Stomach (tissue), 19 donors: ENCODE results near the gene CXCR6. TPM values are rescaled to one million over a fixed set of nuclear protein-coding genes. Genes with fewer than 3 reads are reported as not detected.

Experiments
- DNase-seq, 2 donors: peaks; one replicate each; pipeline versions ENCODE4 v3.0.0 to v3.0.0-alpha.2; 2013 to 2019
- H3K27ac ChIP-seq, 5 donors: fragments of 200-600 bp in 4 of 5; sonication (generic) in 4 of 5; one replicate each; pipeline ENCODE4 v1.5.1; 2013 to 2019; ENCODE audit warnings: mild to moderate bottlenecking in 1 of 5, moderate library complexity in 1 of 5
- H3K27me3 ChIP-seq, 3 donors: fragments of 200-600 bp; sonication (generic); one replicate each; pipeline ENCODE4 v1.5.1; 2017 to 2019; ENCODE audit warnings: mixed run types in 1 of 3
- H3K36me3 ChIP-seq, 4 donors: fragments of 200-600 bp; sonication (generic); 1 replicate in 3 of 4; 2 replicates in 1 of 4; pipeline ENCODE4 v1.5.1; 2016 to 2019
- H3K4me1 ChIP-seq, 4 donors: fragments of 200-600 bp; sonication (generic); one replicate each; pipeline ENCODE4 v1.5.1; 2016 to 2019
- H3K4me3 ChIP-seq, 4 donors: fragments of 200-600 bp; sonication (generic) in 3 of 4; one replicate each; pipeline ENCODE4 v1.5.1; 2016 to 2019; ENCODE audit warnings: mild to moderate bottlenecking in 1 of 4
- H3K9me3 ChIP-seq, 4 donors: fragments of 200-600 bp; sonication (generic); one replicate each; pipeline ENCODE4 v1.5.1; 2016 to 2019
- EP300 ChIP-seq: sonication (generic); formaldehyde crosslinking; IDR thresholded peaks from one replicate; pipeline ENCODE4 v1.6.1; 2017; ENCODE audit warnings: antibody characterized with exemption
- POLR2A ChIP-seq, 4 donors: fragments of 450-650 bp; IDR thresholded peaks; one replicate each; pipeline ENCODE4 v1.6.1; 2016; ENCODE audit warnings: antibody characterized with exemption in 4 of 4, control low read depth in 2 of 4, mild to moderate bottlenecking in 1 of 4, moderate library complexity in 1 of 4
- POLR2AphosphoS5 ChIP-seq, 3 donors: sonication (generic); formaldehyde crosslinking; IDR thresholded peaks; one replicate each; pipeline ENCODE4 v1.6.1; 2016; ENCODE audit warnings: antibody characterized with exemption in 3 of 3
- WGBS, 5 donors: extraction: QIAGEN DNeasy Blood & Tissue Kit in 3 of 5; methylation state at CpG; one replicate each; pipeline versions ENCODE4 v1.1.5 to v1.1.7; 2013 to 2018; 5-methylcytosine and 5-hydroxymethylcytosine counted together
- intact Hi-C: fragments of 100-400 bp; cut with DNase I; formaldehyde crosslinking; loops from one replicate; pipeline ENCODE4 v1.15.1; 2023; ENCODE audit warnings: low total_unique reads
- long read RNA-seq, 10 donors: transcript quantifications; one replicate each; lab custom pipeline, GENCODE V29; 2026
- polyA plus RNA-seq, 3 donors: library from polyadenylated mRNA; stranded (reverse); fragments of 200-250 nt; gene quantifications; one replicate each; pipeline ENCODE4 v1.2.3, GENCODE V29; 2013
- total RNA-seq, 5 donors: library from RNA; depleted of rRNA; stranded (reverse); fragments of >200 nt; gene quantifications; one replicate each; pipeline versions ENCODE4 v1.1.0 to v1.2.3, GENCODE V29; 2014 to 2016
- TF ChIP-seq, protein P1 (sequence below), 7 experiments: fragments of 450-650 bp in 4 of 7; fragments of 200-600 bp in 3 of 7; sonication (generic) in 3 of 7; IDR thresholded peaks; one replicate each; pipeline ENCODE4 v1.5.1; 2016 to 2019; ENCODE audit warnings: antibody characterized with exemption in 7 of 7, control low read depth in 2 of 7, mild to moderate bottlenecking in 1 of 7
- donor health status: healthy with polysubstance abuse.
- donor health status: Bipolar disorder and iron deficiency.
- donor health status: healthy.

CXCR6 gene
- total RNA-seq: 10 to 100 TPM in 1 of 5 donors, 1 to 10 TPM in 1, not detected in 3; 1.1 to 14.8 TPM
- 1 to 10 TPM in 1 of 3 donors, under 1 TPM in 2; 0.31 to 3.2 (median 0.70) TPM for polyA plus RNA-seq
- long read RNA-seq, donor 1: 0 reads
- long read RNA-seq, donor 2: 0 reads
- long read RNA-seq, donor 3: 0 reads
- long read RNA-seq, donor 4: 0 reads
- long read RNA-seq, donor 5, partial matches to known transcripts: 0 of 1 reads
- long read RNA-seq, donor 5, other reads (novel, unspliced or antisense): 0 of 1 reads
- long read RNA-seq, donor 6: 0 reads
- long read RNA-seq, donor 7: 0 reads
- long read RNA-seq, donor 8: 0 reads
- long read RNA-seq, donor 9, partial matches to known transcripts: 0 of 1 reads
- long read RNA-seq, donor 9, other reads (novel, unspliced or antisense): 0 of 1 reads
- long read RNA-seq, donor 10: 0 reads

DNA sequence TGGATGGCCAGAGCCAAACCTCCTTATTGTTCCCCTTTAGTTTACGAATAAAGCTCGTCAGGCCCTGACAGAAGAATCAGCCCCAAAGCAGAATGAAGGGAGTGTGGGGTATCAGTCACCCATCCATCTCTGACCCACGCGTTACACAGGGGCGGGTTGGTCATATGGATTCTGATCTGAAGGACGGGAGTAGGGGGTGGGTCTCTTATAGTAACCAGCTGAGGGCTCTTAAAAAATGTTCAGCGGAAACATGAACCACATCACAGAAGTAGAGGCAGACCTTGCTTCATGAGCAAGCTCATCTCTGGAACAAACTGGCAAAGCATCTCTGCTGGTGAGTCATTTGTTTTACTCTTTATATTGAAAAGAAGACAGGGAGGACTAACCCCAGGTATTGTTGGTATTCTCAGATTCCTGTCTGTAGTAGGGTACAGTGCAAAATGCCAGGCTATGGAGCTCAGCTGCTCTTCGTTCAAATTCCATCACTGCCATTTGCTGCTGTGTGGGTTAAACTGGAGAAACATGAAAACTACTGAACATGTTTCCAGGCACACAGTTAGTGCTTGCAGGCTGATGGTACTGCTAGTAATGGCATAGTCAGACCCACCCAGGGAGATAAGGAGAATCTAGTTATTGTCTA lies at the start of gene CXCR6:
CXCR6 (plus strand) TSS at position 258 of the 640 bp plus-strand sequence. CDS start 3,018 bp downstream, outside the sequence.
- TF ChIP-seq, protein P1, sequence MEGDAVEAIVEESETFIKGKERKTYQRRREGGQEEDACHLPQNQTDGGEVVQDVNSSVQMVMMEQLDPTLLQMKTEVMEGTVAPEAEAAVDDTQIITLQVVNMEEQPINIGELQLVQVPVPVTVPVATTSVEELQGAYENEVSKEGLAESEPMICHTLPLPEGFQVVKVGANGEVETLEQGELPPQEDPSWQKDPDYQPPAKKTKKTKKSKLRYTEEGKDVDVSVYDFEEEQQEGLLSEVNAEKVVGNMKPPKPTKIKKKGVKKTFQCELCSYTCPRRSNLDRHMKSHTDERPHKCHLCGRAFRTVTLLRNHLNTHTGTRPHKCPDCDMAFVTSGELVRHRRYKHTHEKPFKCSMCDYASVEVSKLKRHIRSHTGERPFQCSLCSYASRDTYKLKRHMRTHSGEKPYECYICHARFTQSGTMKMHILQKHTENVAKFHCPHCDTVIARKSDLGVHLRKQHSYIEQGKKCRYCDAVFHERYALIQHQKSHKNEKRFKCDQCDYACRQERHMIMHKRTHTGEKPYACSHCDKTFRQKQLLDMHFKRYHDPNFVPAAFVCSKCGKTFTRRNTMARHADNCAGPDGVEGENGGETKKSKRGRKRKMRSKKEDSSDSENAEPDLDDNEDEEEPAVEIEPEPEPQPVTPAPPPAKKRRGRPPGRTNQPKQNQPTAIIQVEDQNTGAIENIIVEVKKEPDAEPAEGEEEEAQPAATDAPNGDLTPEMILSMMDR (IDR thresholded peaks at IDR 0.05): no peak
- no peak for TF ChIP-seq EP300
- TF ChIP-seq POLR2AphosphoS5 (IDR thresholded peaks at IDR 0.05): no peak
- TF ChIP-seq POLR2A (IDR thresholded peaks at IDR 0.05): no peak
- Histone ChIP-seq H3K36me3 (peaks cover 22 to 68% (median 45%) of the 10 kb centered on the region in 4 donors), H3K4me3 (peak within 1 kb of the TSS in 1 of 4 donors; percentile 17), H3K27me3 (no peaks in the 10 kb centered on the region), H3K4me1 (peaks cover 20 to 35% (median 24%) of the 10 kb centered on the region in 4 donors), H3K27ac (peak within 1 kb of the TSS in 4 of 5 donors; percentile 25 to 66 (median 50)), H3K9me3 (no peaks in the 10 kb centered on the region)
- intact Hi-C loops: loop anchor here (10.0 kb wide), 1 partner anchor 431 kb away; the partner anchor contains the start of gene CCR5
- WGBS, 5 donors: 86 to 94% (median 88%) methylated on average over 8 of the region's 8 CpGs
- no peak for DNase-seq

DNA sequence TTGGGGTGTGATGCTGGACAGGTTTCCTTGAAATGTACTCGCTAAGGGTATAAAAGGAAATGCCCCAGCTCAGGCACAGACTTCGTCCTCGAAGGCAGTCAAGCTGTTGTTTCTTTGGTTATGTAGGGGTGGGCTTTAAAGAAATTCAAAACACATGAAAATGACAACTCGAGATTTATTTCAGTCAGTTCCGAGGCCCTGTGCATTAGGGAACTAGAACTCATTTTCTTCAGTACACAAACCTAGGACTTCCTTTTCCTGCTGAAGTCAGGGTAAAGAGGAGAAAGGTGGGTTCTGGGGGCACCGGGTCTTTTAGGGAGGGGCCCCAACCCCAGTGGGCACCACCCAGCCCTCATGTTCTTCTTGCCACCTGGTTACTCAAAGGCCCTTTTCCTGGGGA lies 49.2 kb upstream of the CXCR6 start:
- Histone ChIP-seq H3K27ac (no peak overlapping the region), H3K4me1 (peaks cover 4 to 17% (median 12%) of the 10 kb centered on the region in 4 donors), H3K9me3 (no peaks in the 10 kb centered on the region), H3K27me3 (no peaks in the 10 kb centered on the region), H3K36me3 (no peaks in the 10 kb centered on the region), H3K4me3 (no peak overlapping the region)
- no peak for DNase-seq
- TF ChIP-seq POLR2AphosphoS5 (IDR thresholded peaks at IDR 0.05): no peak
- no peak for TF ChIP-seq EP300
- TF ChIP-seq, protein P1 (IDR thresholded peaks at IDR 0.05): no peak
- TF ChIP-seq POLR2A (IDR thresholded peaks at IDR 0.05): no peak
- intact Hi-C loops: no loop called here
- WGBS, 5 donors: 71 to 84% (median 78%) methylated on average over 6 of the region's 6 CpGs

DNA sequence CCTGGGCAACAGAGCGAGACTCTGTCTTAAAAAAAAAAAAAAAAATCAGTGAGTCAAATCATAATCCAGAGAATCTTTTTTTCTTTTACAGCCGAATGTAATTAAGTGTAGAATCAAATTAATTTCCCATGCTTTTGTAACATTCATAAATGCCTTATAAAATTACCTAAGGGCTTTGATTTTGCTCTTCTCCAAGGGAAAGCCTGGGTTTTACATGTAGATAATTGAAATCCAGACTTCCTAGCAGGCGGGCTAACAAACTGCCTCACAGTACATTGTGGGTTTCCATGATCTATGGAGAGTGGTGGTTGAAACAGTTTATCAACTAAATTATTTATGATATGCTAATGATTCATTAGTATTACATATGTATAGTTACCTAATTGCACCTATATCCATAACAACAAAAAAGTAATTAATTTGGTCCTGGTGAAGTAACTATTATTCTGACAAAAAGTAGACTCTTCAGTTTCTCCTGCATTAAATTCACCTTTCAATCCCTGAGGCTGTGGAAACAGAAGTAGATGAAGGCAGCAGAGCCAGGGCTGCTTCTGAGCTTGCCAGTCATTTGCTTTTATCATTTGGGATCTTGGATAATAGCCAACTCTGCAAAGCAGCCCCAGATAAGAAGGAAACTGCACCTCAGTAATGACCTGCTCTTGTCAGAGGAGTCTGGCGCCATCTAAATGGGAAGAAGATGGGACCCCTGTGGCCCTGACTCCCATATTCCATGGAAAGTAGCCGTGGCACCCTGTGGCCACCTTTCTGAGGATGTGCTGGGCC lies 47.4 kb upstream of the CXCR6 start:
- no peak for DNase-seq
- no peaks in the 10 kb centered on the region for H3K36me3 ChIP-seq
- no peaks in the 10 kb centered on the region for H3K9me3 ChIP-seq
- intact Hi-C loops: no loop called here
- TF ChIP-seq POLR2A (IDR thresholded peaks at IDR 0.05) (no peak), EP300 (no peak), POLR2AphosphoS5 (IDR thresholded peaks at IDR 0.05) (no peak)
- TF ChIP-seq, protein P1 (IDR thresholded peaks at IDR 0.05): no peak
- H3K4me1 ChIP-seq: peaks cover 4 to 17% (median 12%) of the 10 kb centered on the region in 4 donors
- WGBS, 5 donors: 85 to 89% (median 86%) methylated on average over 5 of the region's 5 CpGs
- no peak overlapping the region for H3K4me3 ChIP-seq
- H3K27ac ChIP-seq: no peak overlapping the region
- no peaks in the 10 kb centered on the region for H3K27me3 ChIP-seq

DNA sequence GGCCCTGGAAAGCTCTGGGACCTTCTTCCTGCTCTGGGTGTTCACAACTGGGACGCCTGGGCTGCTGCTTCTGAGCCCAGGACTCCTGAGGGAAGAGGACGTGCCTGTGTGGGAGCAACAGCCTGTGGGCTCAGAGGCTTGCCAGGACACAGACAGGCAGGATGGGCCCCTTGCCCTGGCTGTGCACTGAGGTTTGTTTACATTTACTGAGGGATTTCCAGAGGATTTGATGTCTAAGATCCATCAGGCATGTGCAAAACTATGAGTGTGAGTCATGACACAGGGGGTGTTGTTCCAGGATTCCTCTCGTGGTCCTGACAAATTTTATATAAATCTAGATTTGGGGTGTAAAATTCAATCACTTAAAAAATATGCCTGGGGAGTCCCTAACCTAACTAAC lies 46.3 kb upstream of the CXCR6 start:
- DNase-seq: no peak
- intact Hi-C loops: no loop called here
- WGBS, 5 donors: 51 to 80% (median 55%) methylated on average over 3 of the region's 3 CpGs
- no peaks in the 10 kb centered on the region for H3K36me3 ChIP-seq
- peaks cover 4 to 17% (median 12%) of the 10 kb centered on the region in 4 donors for H3K4me1 ChIP-seq
- H3K27me3 ChIP-seq: no peaks in the 10 kb centered on the region
- peak overlapping the region in 3 of 5 donors; percentile 29 to 55 (median 53) for H3K27ac ChIP-seq
- no peak overlapping the region for H3K4me3 ChIP-seq
- H3K9me3 ChIP-seq: no peaks in the 10 kb centered on the region
- no peak for TF ChIP-seq POLR2A (IDR thresholded peaks at IDR 0.05)
- TF ChIP-seq POLR2AphosphoS5 (IDR thresholded peaks at IDR 0.05): peak in 1 of 3 donors; percentile 10
- TF ChIP-seq, protein P1 (IDR thresholded peaks at IDR 0.05): no peak
